SKM-1 (cell line): ENCODE data around the gene ATP5F1E.
"Not testable (repeated sequence)": the region's sequence is repeated elsewhere in the genome, so short reads cannot be mapped to it uniquely, and the experiment has no call there.

Source experiments
- DNase-seq: peaks from one replicate; lab custom pipeline; 2025; ENCODE audit not compliant: unreplicated experiment; lab: John Stamatoyannopoulos, UW

ATP5F1E gene

DNA sequence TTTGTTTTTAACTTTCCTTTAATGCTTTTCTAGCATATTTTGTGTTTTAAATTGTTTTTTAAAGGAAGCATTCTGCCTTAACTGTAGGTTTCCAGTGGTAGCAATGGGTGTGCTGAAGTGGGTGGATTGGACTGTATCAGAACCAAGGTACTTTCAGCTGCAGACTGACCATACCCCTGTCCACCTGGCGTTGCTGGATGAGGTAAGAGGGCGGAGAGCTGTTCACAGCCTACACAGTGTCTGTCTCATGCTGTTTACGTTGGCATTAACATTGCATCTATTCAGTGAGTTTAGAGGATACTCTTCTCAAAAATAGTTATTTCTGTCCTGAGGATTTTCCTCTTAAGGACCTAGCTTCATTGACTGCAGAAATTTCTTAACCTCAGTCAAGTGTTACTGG lies 39.2 kb downstream of the ATP5F1E start:
- DNase-seq: no peak

DNA sequence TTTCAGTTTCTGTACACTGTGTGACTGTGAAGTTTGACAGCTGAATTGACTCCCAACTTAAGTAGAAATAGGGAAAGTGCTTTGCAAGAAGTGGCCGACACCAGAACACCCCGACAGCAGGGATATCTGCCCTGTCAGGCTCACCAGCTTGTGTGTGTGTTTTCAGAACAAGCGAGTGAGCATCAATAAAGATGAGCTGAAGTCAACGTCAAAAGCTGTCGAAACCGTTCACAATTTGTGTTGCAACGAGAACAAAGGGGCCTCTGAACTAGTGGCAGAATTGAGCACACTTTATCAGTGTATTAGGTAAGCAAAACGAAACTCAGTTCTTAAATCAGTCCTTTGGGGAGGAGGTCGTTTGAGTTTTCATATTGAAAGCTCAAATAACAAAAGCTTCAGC lies 40.4 kb downstream of the ATP5F1E start:
- DNase-seq: no peak

GRCh38 chr20:58990651-58991445 lies 41.3 kb downstream of the ATP5F1E start:
- no peak for DNase-seq

GRCh38 chr20:58989196-58989595 lies 42.9 kb downstream of the ATP5F1E start:
- DNase-seq: no peak

DNA sequence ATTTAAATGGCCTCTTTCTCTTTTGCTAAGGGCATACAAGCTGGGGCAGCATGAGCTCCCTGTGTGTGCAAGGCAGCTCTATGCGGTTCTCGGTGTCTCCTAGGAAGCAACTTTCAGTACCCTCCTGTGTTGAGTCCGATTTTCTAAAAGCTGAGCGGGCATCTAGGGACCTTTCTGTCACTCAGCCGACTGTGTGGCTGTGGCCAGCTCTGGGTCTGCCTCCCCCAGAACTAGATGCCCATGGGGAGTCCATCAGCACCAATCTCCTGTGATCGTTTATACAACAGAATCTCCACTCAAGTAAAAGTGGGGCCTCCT lies 43.6 kb downstream of the ATP5F1E start:
- DNase-seq: no peak

DNA sequence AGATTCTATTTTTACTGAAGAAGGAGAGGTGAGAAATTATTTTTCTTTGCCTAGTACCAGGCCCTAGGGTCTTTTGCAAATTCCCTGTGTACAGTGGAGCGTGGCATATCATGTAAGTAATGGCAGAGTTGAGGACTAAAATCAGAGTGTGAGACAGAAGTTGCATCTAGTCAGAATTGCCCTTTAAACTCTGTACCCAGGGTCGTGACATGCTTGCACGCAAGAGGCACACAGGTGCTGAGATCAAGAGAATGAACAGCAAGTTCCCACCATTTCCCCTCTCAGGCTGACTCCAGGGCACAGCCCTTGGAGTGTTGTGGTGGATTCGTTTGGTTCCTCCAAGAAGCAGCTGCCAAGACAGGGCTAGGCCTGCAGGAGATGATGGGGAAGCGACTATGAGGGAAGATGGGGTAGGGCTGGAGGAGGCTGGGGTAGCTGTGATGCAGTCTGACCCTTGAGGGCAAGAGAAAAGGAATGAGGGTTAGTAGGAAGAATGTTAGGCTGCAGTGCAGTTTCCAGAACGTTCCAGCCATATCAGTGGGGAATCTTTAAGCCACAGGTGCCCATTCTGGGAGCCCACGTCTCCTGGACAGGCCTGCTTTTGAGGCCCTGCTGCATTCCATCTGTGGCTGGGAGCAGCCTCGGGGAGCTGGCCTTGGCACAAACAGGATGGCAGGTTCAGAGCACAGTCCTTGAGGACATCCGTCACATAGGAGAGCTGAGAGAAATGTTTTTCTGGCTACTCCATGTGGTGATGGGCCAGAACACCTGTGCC lies 44.2 kb downstream of the ATP5F1E start:
- DNase-seq: no peak

DNA sequence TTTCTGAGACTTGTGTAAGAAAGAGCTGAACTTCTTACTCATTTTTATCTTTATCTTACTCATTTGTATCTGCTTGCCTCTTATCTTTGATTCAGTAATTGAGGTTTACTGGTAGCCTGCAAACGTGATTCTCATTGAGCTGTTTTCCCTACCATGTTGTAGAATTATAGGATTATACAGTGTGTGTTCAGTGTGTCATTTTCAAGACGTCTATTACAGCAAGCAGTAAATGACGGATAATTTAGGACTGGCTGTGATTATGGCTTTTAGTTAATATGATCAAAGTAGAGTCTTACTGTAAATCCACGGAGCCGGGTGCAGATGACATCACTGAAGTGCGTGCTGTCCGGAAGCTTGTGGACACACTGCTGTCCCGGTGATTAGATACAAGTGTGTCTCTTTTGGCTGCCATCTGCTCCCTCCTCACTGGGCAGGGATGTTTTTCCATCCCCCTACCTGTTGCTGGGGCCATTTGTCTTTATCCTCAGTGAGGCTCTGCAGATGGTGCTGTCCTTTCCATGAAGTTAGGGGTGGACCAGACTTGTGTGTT lies 45.1 kb downstream of the ATP5F1E start:
- DNase-seq: no peak

DNA sequence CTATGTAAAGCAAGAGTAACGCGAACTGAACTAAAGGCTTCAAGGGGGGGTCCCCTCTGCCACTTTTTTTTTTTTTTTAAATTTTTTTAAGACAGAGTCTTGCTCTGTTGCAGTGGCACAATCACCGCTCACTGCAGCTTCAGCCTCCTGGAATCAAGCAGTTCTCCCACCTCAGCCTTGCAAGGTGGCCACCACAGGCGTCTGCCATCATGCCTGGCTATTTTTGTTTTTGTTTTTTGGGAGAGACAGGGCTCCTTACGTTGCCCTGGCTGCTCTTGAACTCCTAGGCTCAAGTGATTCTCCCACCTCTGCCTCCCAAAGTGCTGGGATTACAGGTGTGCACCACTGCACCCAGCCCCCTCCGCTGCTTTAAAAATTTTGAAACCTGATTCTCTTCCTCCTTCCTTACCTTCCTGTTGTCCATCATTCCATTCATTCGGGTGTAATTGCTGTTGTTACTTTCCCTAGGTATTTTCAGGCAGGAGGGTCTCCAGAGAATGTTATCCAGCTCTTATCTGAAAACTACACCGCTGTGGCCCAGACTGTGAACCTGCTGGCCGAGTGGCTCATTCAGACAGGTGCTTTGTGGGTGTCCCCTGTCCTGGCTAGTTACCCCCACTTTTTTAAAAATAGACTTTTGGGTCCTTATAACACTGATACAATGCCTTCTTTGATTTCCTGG lies 45.7 kb downstream of the ATP5F1E start:
- no peak for DNase-seq

DNA sequence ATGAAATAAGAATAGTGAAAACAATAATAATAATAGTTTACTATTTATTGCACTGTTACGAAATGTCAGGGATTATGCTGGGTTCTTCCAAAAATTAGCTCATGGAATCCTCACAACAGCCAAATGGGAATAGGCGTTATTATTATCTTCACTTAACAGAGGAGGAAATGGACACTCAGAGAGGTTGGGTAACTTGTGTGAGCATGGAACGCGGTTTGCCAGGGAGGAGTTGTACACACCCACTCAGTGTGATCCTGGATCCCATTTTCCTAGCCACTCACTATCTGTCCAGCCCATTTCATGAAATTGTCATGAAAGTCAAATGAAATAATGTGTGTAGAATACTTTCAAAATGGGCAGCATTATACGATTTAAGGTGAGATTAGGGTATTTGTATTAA lies 46.5 kb downstream of the ATP5F1E start:
- DNase-seq: no peak

- DNase-seq: no peak
These were observed 47.4 kb downstream of the ATP5F1E start for GRCh38 chr20:58984691-58985090.

GRCh38 chr20:58983115-58983468 lies 49.0 kb downstream of the ATP5F1E start:
- DNase-seq: not testable (repeated sequence)

DNA sequence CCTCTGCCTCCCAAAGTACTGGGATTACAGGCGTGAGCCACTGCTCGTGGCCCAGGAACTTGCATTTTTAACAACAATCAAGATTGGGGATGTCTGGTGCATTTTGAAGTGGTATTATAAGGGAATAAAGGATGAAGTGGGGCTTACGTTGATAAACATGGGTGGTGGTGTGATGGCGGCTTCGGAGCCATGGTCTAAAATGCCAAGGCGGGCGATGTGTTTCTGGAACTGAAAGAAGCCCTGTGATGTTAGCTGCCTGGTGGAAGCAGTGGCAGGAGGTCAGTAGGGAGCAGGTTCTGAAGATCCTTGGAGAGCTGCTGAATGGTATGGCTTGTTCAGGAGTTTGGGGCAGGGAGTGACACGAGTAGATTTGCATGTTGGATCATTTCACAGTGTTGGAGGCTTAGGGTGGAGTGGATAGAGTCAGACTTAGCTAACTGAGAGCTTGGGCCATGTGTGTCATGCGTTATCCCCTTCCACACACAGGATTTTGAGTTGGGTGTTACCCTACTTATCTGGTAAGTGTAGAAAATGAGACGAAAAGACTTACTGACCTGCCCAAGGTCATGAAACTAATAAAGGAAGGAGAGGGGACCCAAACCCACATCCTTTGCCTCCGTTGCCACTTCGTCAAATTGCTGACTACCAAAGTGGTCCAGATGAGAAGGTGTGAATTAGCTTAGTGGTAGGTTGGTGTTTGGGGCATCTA lies 49.6 kb downstream of the ATP5F1E start:
- DNase-seq: no peak

- no peak for DNase-seq
These were observed 50.3 kb downstream of the ATP5F1E start for GRCh38 chr20:58981628-58982364.

DNA sequence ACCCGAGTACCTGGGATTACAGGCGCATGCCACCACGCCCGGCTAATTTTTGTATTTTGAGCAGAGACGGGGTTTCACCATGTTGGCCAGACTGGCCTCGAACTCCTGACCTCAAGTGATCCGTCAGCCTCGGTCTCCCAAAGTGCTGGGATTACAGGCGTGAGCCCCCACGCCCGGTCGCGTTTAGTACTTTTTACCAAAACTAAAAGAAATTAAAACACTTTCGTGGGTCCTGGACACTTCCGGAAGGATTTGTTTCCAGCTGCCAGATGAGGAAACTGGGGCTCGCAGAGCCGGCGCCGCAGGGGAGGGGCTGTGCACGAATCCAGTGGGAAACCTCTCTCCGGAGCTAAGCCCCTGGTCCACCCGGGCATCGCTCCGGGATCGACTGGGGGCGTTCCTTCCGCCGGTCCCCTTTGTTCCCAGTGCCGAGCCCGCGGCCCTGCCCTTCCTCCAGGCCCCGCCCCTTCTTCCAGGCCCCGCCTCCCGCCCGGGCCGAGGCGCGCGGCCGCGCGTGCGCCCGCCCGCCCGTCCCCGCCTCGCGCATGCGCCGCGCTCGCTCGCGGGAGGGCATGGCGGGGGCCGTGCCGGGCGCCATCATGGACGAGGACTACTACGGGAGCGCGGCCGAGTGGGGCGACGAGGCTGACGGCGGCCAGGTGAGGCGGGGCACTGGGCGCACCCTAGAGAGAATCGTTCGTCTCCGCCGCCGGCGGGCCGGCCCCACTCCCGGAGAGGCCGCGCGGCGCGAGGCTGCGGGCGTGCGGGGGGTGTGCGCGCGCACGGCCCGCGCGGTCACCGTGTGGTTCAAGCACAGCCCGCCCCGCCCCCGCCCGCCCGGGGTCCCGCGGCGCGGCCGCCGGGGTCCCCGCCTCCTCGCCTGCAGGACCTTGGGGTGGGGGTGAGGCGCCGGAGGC lies 51.2 kb downstream of the ATP5F1E start, which contains the start of gene NELFCD:
NELFCD (plus strand) TSS at position 546 of the 917 bp plus-strand sequence; CDS start at position 600, 54 bp downstream.
- peak; percentile 64 for DNase-seq

DNA sequence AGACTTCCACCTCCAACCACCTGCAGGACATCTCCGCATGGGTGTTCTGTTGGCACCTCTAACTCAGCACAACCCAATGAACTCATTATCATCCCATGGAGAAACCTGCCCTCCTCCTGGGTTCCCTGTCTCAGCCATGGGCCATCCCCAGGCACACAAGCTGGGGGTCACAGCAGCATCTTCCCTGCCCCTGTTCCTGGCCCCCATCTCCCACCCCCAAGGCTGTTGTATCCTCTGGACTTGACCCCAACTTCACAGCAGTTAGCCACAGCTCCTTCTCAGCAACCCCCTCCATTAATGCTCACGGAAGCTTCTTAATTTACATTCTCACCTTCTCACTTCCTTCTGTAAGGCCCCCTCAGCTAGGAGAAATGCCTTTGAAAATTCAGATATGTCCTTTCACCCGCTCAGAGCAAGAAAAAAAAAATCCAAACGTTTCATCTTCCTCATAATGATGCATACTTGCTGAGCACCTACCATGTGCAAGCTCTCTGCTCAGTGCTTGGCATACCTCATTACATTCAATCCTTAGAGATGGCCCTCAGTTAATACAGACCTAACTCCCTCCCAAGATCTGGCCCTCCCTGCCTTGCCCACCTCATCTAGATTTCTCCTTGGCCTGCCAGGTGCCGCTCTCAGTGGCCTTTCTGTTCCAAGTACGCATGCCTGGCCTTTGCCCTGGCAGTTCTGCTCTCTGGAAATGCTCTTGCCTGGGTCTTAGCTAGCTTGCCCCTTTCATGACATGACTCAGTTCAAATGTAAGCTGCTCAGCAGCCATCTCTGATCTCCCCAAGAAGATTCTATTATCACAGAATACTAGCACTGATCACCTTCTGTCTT lies 53.6 kb downstream of the ATP5F1E start:
- no peak for DNase-seq

DNA sequence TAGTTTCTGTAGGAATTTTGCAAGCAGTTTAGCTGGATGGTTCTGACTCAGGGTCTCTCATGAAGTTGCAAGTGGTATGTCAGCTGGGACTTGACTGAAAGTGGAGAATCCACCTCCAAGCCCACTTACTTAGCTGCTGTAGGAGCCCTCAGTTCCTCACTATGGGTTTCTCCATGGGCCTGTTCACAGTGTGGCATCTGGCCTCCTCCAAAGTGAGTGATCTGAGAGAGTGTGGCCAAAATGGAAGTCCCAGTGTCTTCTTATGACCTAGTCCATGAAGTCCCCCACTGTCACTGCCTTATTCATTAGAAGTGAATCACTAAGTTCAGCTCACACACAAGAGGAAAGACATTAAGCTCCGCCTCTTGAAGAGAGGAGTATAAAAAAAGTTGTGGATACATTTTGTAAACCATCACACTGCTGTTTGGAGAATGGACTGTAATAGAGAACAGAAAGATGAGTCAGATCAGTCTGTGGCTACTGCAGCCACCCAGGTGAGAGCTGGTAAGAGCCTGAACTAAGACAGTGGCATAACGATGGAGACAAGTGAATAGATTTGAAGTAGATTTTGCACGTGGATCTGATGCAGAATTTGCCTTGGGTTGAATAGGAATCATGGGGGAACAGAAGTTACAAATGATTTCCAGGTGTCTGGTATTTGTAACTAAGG lies 55.9 kb downstream of the ATP5F1E start:
- no peak for DNase-seq
